Endometrium (tissue), 2 donors: ENCODE results near the gene SOBP.

Experiments used
- FAIRE-seq: peaks from 2 replicates; lab custom pipeline; 2012; peaks lifted over from hg19 to GRCh38; lab: Jason Lieb, UNC
- donor health status: control.
- donor health status: control.

SOBP gene

GRCh38 chr6:107638493-107638892, 148.6 kb downstream of the SOBP start:
- FAIRE-seq = no peak

DNA sequence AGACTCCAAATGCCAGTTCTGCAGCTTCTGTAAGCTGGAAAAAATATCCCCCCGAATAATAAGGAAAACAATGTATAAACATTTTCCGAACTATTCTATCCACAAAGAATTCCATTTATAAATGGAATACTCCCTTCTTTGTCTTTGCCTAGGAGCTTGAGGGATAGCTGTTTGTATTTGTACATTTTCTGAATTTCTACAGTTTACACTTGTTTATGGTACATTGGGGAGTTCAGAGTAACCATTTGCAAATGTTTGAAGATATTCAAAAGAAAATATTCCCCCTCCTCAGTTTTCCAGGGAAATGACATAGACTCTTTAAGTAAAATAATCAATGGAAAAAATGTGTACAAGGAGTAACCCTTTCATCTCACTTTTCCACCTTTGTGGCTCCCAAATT, 149.6 kb downstream of the SOBP start:
- FAIRE-seq = peak; percentile 84

DNA sequence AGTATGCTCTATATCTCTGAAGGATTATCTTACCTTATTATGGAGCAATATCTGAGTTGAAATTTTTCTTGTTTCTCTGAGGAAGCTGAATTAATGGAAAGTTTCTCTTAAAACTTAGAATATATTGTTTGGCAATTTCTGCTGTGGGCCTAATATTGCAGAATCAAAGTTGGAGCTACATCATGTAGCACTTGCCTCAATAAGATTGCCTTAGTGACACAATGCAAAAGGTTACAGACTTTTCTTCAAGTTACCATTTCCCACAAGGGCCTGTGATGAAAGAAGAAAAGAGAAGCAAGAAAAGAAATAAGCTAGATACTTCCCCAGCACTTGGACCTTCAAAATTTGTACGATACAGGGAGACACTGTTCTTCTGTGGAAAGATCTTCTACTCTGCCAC, 151.2 kb downstream of the SOBP start:
- FAIRE-seq = no peak

DNA sequence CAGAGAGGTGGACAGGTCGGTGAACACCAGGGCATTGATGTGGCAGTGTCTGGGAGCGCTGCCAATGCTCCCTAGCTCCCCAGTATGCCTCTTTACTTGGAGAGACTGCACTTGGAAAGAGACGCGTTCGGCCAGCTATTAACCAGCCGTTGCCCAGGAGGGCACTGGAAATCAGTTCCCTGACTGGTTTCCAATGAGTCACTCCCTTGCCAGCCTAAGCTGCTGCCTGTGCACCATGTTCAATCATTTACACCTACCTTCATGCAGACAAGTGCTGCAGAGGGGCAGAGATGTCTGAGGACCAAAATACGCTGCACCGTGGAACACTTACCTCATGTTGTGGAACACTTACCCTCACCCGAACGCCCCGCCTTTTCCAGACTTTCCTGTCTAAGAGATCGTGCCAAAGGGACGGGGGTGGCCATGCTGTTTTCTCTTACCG, 151.6 kb downstream of the SOBP start:
- no peak for FAIRE-seq

DNA sequence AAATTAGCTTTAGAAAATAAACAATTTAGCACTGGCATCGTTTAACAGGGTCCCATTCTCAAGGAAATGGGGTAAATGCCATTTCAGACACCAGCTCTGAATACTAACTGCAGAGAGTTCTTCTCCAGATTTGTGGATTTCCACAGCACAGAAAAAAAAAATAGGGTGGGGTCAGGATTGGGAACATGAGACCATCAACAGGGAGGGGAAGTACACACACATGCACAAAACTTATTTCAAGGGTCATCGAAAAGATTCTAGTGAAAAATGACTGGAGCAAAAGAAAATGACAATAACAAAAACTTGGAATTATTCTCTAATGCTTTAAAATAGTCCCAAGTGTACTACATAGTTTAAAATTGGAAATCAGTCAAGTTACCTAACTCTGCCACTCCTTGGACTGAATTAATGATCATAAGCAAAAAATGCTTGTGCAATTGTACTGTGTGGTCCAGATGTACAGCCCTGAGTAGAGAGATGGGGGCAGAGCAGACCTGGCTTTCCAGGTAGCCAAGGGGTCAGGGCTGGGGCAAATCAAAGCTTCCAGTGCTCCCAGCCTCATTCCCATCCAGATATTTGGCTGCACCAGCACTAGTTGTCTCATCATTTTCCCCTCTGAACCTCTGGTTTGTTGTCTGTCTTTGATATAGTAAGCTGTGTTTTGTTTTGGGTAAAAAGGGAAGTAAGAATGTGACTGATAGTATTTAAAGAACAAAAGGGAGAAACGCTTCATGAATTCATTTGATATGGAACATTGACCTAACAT, 152.4 kb downstream of the SOBP start:
- no peak for FAIRE-seq

DNA sequence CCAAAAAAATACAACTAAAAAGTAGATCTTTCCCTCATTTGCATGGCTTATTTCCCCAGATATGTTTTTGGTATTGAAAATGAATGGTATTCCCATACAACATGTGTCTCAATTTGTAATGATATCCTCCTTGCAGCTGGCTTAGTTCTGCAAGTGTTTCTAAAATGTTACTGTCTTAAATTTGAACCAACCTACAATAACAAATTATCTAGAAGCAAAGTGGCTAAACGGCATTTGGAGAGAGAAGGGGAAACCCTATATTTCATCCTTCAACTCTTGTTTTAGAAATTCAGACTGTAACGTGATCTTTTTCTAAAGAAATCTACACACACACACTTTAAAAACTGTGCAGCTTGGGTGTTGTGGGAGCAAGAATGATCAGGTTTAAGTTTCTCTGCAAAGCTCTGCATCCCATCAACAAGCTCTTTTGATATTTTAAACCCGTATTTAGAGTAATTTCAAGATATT, 153.0 kb downstream of the SOBP start:
- no peak for FAIRE-seq

DNA sequence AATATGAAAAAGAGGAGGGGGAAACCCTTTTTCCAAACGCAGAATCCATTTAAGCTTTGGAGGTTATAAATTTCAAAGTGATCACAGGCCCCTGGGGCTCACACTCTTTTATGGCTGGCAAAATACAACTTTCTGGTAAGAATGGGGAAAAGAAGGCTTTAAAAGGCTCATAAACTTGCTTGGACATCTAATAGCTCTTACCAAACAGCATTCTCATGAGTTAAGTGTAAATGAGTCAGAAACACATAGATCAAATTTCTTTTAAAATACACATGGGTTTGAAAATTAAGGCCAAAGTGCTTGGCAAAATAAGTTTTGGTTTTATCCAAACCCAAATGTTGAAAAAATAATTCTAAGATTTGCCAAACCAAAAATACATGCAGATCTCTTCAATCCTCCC, 154.6 kb downstream of the SOBP start:
- no peak for FAIRE-seq

DNA sequence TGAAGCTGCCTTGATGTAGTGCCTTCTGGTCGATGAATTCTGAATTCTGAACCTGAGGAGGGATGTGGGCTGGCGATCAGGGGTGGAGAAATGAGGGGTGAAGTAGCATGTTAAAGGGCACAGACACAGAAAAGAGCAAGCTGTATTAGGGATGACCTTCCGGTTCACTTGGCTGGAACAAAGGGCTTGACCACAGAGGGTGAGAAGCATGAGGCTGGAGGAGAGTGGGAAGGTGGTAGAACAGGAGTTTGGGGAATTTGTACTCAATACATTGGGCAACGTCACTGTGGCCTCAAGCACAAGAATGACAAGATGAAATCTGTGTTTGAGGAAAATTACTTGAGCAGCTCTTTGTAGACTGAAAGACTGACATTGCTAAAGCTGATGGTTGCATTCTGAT, 155.8 kb downstream of the SOBP start:
- FAIRE-seq = no peak

GRCh38 chr6:107646176-107646575, 156.3 kb downstream of the SOBP start:
- FAIRE-seq = no peak

GRCh38 chr6:107646776-107647438, 157.0 kb downstream of the SOBP start:
- no peak for FAIRE-seq

DNA sequence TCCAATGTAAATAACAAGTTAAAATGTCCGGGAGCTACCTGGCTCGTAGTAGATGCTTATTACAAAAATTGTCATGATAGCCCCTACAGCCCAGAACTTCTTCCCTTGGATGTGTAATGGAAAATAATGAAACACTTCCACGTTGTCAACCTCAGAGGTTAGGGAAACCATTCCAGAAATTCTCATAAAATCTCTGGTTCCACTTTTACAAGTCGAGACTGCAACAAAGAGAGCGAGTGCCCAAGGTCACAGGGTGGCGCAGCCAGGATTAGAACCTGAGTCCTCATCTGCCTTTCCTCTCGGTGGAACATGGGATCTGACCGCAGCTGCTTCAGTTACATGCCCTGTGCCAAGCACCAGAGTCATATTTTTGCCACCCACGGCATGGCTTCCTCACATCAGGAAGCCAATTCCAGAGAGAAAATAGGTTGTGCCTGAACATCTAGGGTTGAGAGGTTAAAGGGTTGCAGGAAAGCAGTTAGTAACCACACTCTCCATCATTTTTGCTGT, 157.6 kb downstream of the SOBP start:
- FAIRE-seq = no peak

DNA sequence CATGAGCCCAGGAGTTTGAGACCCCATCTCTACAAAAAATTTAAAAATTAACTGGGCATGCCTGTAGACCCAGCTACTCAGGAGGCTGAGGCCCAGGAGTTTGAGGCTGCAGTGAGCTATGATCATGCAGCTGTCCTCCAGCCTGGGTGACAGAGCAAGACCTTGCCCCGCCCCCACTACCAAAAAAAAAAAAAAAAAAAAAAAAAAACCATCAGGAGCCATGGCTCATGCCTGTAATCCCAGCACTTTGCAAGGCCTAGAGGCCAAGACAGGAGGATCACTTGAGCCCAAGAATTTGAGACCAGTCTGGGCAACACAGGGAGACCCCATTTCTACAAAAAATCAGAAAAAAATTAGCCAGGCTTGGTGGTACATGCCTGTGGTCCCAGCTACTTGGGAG, 159.1 kb downstream of the SOBP start:
- no peak for FAIRE-seq

DNA sequence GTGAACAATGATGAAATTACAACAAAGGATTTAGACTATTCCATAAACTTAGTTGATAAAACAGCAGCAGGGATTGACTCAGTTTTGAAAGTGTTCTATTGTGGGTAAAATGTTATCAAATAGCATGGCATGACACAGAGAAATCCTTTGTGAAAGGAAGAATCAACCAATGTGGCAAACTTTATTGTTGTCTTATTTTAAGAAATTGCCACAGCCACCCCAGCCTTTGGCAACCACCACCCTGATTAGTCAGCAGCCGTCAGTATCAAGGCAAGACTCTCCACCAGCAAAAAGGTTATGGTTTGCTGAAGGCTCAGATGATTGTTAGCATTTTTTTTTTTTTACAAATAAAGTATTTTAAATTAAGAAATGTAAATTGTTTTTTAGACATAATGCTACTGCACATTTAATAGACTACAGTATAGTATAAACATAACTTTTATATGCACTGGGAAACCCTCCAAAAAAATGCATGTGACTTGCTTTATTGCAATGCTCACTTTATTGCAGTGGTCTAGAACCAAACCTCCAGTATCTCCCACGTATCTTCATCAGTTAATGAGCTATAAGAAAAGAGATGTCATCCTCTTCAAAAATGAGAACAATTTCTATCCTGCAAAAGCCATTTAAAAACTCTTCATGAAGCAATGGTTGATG, 162.7 kb downstream of the SOBP start:
- FAIRE-seq = no peak

- no peak for FAIRE-seq
These were observed 163.3 kb downstream of the SOBP start for GRCh38 chr6:107653183-107653580.

DNA sequence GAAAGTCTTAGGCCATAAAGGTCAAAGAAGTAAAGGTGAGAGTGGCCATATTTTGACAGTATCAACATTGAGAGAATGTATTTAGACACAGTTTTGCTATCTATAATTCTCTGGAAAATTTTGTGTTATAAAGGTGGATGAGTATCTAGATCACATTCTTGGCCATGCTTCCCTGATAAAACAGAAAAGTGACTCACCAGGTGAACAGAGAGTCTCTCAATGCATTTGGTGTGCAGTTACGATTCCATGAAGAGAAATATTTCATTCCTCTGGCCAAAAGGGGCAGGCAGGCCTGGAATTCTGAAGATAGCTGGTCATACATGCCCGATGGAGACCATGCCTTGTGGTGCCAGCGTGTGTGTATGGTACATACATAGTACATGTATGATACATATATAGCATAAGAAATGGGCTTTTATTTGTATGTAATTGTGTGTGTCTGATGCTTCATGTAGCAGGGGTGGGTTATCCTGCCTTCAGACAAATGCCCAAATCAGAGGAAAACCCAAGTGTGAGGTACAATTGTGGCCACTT, 164.0 kb downstream of the SOBP start:
- FAIRE-seq = no peak

DNA sequence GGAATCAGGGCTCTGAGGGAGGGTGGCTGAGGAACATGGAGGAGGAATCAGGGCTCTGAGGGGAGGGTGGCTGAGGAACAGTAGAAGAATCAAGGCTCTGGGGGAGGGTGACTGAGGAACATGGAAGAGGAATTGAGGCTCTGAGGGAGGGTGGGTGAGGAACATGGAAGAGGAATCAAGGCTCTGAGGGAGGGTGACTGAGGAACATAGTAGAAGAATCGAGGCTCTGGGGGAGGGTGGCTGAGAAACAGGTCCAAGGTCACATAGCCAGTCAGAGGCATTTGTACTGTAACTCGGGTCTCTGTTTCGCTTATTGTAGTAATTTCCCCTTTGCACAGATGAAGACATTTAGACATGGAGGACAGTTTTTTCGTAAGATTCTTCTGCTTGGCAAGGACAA, 164.8 kb downstream of the SOBP start:
- FAIRE-seq = no peak

- no peak for FAIRE-seq
These were observed 165.3 kb downstream of the SOBP start for GRCh38 chr6:107655245-107655644.

DNA sequence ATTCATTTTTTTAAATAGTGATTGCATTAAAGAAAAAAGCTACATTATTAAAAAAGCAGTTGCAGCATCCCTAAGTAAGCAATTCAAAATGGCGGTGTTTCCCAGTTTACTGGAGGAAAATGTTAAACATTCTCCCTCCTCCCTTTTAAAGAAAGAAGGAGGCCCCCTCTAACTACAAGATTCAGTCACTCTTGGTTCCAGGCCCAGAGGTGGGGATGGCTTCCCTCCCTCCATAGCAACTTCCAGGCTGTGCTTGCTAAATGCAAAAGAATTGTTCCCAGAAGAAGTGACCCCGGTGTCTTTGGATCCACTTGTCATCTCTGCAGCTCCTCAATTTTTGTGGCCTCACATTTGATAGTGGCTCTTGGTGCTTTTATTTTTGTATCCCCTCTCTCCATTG, 165.9 kb downstream of the SOBP start:
- FAIRE-seq = no peak

DNA sequence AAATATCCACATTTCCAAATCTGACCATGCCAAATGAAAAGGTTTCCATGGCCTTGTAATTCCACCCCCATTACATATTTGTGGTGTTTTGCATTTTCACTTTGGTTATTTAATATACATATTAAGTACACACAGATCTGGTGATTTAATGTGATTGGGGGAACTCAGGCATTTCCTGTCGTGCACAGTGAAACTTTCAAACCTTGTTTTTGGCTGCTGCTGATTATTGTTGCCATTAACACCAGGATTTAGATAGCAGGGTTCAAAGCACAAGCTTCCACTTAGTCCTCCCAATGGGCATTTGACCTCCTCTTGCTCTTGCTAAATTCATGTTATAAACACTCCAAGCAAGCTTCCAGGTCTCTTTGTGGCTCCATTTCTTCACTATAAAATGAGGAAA, 166.5 kb downstream of the SOBP start:
- FAIRE-seq = no peak

GRCh38 chr6:107656883-107657282, 167.0 kb downstream of the SOBP start:
- FAIRE-seq = no peak

- no peak for FAIRE-seq
These were observed 167.4 kb downstream of the SOBP start for GRCh38 chr6:107657373-107657754.

DNA sequence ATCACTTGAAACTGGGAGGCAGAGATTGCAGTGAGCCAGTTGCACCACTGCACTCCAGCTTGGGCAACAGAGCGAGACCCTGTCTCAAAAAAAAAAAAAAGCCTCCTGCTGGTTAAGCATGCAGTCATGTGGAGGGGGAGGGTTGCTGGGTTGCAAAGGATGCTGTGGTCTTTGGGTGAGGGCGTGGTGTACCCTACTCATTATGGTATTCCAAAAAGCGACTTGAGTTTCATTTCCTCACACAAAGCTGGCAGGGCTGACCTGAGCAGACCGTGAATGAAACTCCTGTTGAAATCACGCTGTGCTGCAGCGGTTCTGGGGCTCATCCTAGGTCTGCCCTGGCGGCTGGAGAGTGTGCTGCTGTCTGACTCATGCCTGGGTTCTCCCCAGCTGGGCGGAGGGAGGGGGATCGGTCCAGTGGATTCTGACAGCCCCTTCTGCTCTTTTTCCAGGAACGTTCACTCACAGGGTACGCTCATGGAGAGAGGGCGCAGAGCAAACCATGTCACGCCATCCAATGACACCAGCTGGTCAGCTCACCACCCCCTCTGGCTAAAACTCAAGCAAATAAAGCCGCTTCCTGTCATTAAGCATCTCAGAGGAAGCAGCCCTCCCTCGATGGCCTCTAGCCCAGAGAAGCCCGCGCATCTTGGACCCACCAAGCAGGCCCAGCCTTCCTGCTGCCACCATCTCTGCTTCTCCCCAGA, 168.0 kb downstream of the SOBP start:
- FAIRE-seq = no peak
